Mucosa of gallbladder (tissue), 1 donor: ENCODE data around the gene DNAH17. TPM values are rescaled to one million over a fixed set of nuclear protein-coding genes. Genes with fewer than 3 reads are reported as not detected.

Source experiments
- DNase-seq: peaks from one replicate; pipeline ENCODE4 v3.0.0-alpha.2; 2020; ENCODE audit warnings: low spot score
- total RNA-seq: library from RNA; stranded (reverse); gene quantifications from one replicate; pipeline ENCODE4 v1.2.1, GENCODE V29; 2021
- donor health status: DM: no; HTN: no; CAD: no.

Gene DNAH17
- total RNA-seq, 1 donor from 2014 or later = not detected

- DNase-seq = no peak
These were observed 25.1 kb upstream of the DNAH17 start for GRCh38 chr17:78602246-78602645.

- DNase-seq = no peak
These were observed 24.5 kb upstream of the DNAH17 start for GRCh38 chr17:78601577-78602190.

GRCh38 chr17:78600181-78600721, 23.1 kb upstream of the DNAH17 start:
- DNase-seq = no peak

- no peak for DNase-seq
These were observed 22.2 kb upstream of the DNAH17 start for GRCh38 chr17:78599419-78599818.

GRCh38 chr17:78598013-78598471, 20.8 kb upstream of the DNAH17 start:
- DNase-seq = no peak

GRCh38 chr17:78596871-78597764, 19.9 kb upstream of the DNAH17 start:
- no peak for DNase-seq

GRCh38 chr17:78595135-78595810, 18.1 kb upstream of the DNAH17 start:
- no peak for DNase-seq

- DNase-seq = no peak
These were observed 15.8 kb upstream of the DNAH17 start for GRCh38 chr17:78592991-78593329.

- DNase-seq = no peak
These were observed 14.1 kb upstream of the DNAH17 start for GRCh38 chr17:78591263-78591671.

GRCh38 chr17:78589885-78590284, 12.7 kb upstream of the DNAH17 start:
- DNase-seq = no peak

- DNase-seq = no peak
These were observed 12.0 kb upstream of the DNAH17 start for GRCh38 chr17:78589031-78589675.

GRCh38 chr17:78588258-78589030, 11.2 kb upstream of the DNAH17 start:
- no peak for DNase-seq

- DNase-seq = no peak
These were observed 7.9 kb upstream of the DNAH17 start for GRCh38 chr17:78585006-78585630.

- DNase-seq = no peak
These were observed 5.9 kb upstream of the DNAH17 start for GRCh38 chr17:78583091-78583490.

- no peak for DNase-seq
These were observed 4.1 kb upstream of the DNAH17 start for GRCh38 chr17:78581304-78581703.

GRCh38 chr17:78580277-78580804, 3.1 kb upstream of the DNAH17 start:
- no peak for DNase-seq

GRCh38 chr17:78576389-78577112, 645 bp downstream of the DNAH17 start:
- DNase-seq = no peak

GRCh38 chr17:78575899-78576298, 1.3 kb downstream of the DNAH17 start:
- DNase-seq = no peak

GRCh38 chr17:78575340-78575739, 1.9 kb downstream of the DNAH17 start:
- no peak for DNase-seq

- no peak for DNase-seq
These were observed 3.2 kb downstream of the DNAH17 start for GRCh38 chr17:78573955-78574354.
